ENCODE data around the gene UBE2B. TPM values are rescaled to one million over a fixed set of nuclear protein-coding genes. Genes with fewer than 3 reads are reported as not detected.
"Not testable (repeated sequence)": the region's sequence is repeated elsewhere in the genome, so short reads cannot be mapped to it uniquely, and the experiment has no call there.

Gene UBE2B
- total RNA-seq, 2 experiments from 2014 or later, result 7.6 to 70.3 TPM

DNA sequence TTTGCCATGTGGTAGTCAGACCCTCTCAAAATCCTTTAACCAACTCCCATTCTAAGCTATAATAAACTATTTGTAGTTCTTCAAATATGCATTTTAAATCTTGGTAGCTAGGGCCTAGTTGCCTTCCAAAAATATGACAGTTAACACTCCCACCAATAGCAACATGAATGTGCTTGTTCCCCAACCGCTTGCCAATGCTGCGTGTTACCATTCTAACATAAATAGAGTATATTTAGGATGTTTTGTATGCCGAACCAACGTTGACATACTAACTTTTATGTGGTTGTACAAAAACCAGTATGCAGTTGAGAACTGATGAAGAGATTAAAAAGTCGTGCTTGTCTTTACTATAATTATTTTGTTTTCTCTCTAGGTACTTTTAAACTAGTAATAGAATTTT is 9.0 kb downstream of the UBE2B start:
- no peak for DNase-seq (ENCODE audit: low spot score)
- Histone ChIP-seq H3K9me3 (ENCODE audit: low read length) (no peaks in the 10 kb centered on the region), H3K79me2 (ENCODE audit: insufficient read depth, low read depth, low read length) (peaks cover under 1% of the 10 kb centered on the region; the same call in 1 of the 2 replicates), H4K20me1 (ENCODE audit: insufficient read depth, low read length) (no peaks in the 10 kb centered on the region), H3K27ac (ENCODE audit: low read depth, low read length, poor library complexity, severe bottlenecking) (no peak overlapping the region), H3K9me2 (ENCODE audit: insufficient read depth, low read length) (no peaks in the 10 kb centered on the region), H2AFZ (ENCODE audit: low read length) (no peak overlapping the region), H3K4me1 (ENCODE audit: insufficient read depth, low read length, poor library complexity, severe bottlenecking) (no peaks in the 10 kb centered on the region), H3K4me3 (ENCODE audit: low read depth, low read length, poor library complexity, severe bottlenecking) (no peak overlapping the region), H3K36me3 (ENCODE audit: insufficient read depth, low read length) (peaks cover 76% of the 10 kb centered on the region), H3K4me2 (ENCODE audit: low read length) (no peak overlapping the region)
- no peak for TF ChIP-seq EZH2phosphoT487 (IDR thresholded peaks at IDR 0.05; ENCODE audit: borderline replicate concordance, low read depth, low read length)
- TF ChIP-seq, protein P1, sequence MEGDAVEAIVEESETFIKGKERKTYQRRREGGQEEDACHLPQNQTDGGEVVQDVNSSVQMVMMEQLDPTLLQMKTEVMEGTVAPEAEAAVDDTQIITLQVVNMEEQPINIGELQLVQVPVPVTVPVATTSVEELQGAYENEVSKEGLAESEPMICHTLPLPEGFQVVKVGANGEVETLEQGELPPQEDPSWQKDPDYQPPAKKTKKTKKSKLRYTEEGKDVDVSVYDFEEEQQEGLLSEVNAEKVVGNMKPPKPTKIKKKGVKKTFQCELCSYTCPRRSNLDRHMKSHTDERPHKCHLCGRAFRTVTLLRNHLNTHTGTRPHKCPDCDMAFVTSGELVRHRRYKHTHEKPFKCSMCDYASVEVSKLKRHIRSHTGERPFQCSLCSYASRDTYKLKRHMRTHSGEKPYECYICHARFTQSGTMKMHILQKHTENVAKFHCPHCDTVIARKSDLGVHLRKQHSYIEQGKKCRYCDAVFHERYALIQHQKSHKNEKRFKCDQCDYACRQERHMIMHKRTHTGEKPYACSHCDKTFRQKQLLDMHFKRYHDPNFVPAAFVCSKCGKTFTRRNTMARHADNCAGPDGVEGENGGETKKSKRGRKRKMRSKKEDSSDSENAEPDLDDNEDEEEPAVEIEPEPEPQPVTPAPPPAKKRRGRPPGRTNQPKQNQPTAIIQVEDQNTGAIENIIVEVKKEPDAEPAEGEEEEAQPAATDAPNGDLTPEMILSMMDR (conservative IDR thresholded peaks at IDR 0.05; ENCODE audit: low read length), result no peak
- ChIA-PET POLR2A (interaction anchor here (0.7 to 2.4 kb wide), 5 partner anchors 8 to 30 kb away, joined by 3 to 9 read pairs (median 4); no protein-coding TSS in a partner anchor), CTCF (ENCODE audit: unreplicated experiment) (no interaction called here)
- intact Hi-C loops (cut with micrococcal nuclease; ENCODE audit: unreplicated experiment), result no loop called here
- BruUV-seq (replicated peaks), result no TSS peak

- ChIA-PET CTCF (ENCODE audit: unreplicated experiment) (interaction anchor here (0.8 to 1.6 kb wide), 2 partner anchors 12 to 162 kb away, joined by 3 to 4 read pairs; no protein-coding TSS in a partner anchor), POLR2A (interaction anchor here (0.6 to 2.4 kb wide), 2 partner anchors 10 to 147 kb away, joined by 3 to 9 read pairs; no protein-coding TSS in a partner anchor)
- BruUV-seq (replicated peaks); H3K27ac ChIP-seq (ENCODE audit: low read depth, low read length, poor library complexity, severe bottlenecking); H3K4me1 ChIP-seq (ENCODE audit: insufficient read depth, low read length, poor library complexity, severe bottlenecking); DNase-seq (ENCODE audit: low spot score); H3K79me2 ChIP-seq (ENCODE audit: insufficient read depth, low read depth, low read length); H3K4me2 ChIP-seq (ENCODE audit: low read length); intact Hi-C loops (cut with micrococcal nuclease; ENCODE audit: unreplicated experiment); H3K9me2 ChIP-seq (ENCODE audit: insufficient read depth, low read length); H4K20me1 ChIP-seq (ENCODE audit: insufficient read depth, low read length); H3K9me3 ChIP-seq (ENCODE audit: low read length); H2AFZ ChIP-seq (ENCODE audit: low read length); H3K4me3 ChIP-seq (ENCODE audit: low read depth, low read length, poor library complexity, severe bottlenecking): not testable (repeated sequence)
- H3K36me3 ChIP-seq (ENCODE audit: insufficient read depth, low read length), result peaks cover 74% of the 10 kb centered on the region
Observed at GRCh38 chr5:134382204-134382603, 10.8 kb downstream of the UBE2B start.

- no peak for TF ChIP-seq EZH2phosphoT487 (IDR thresholded peaks at IDR 0.05; ENCODE audit: borderline replicate concordance, low read depth, low read length)
- TF ChIP-seq, protein P1 (conservative IDR thresholded peaks at IDR 0.05; ENCODE audit: low read length), result no peak
- intact Hi-C loops (cut with micrococcal nuclease; ENCODE audit: unreplicated experiment), result no loop called here
- Histone ChIP-seq H3K9me2 (ENCODE audit: insufficient read depth, low read length) (no peaks in the 10 kb centered on the region), H3K36me3 (ENCODE audit: insufficient read depth, low read length) (peaks cover 83% of the 10 kb centered on the region), H3K27ac (ENCODE audit: low read depth, low read length, poor library complexity, severe bottlenecking) (no peak overlapping the region), H4K20me1 (ENCODE audit: insufficient read depth, low read length) (no peaks in the 10 kb centered on the region), H3K4me2 (ENCODE audit: low read length) (no peak overlapping the region), H3K4me3 (ENCODE audit: low read depth, low read length, poor library complexity, severe bottlenecking) (no peak overlapping the region), H3K9me3 (ENCODE audit: low read length) (no peaks in the 10 kb centered on the region), H2AFZ (ENCODE audit: low read length) (no peak overlapping the region), H3K79me2 (ENCODE audit: insufficient read depth, low read depth, low read length) (no peaks in the 10 kb centered on the region), H3K4me1 (ENCODE audit: insufficient read depth, low read length, poor library complexity, severe bottlenecking) (no peaks in the 10 kb centered on the region)
- POLR2A ChIA-PET, result interaction anchor here (0.5 to 1.0 kb wide), 4 partner anchors 8 to 131 kb away, joined by 3 read pairs; no protein-coding TSS in a partner anchor
- BruUV-seq (replicated peaks), result no TSS peak
- DNase-seq (ENCODE audit: low spot score), result no peak
- CTCF ChIA-PET (ENCODE audit: unreplicated experiment), result no interaction called here
Observed at GRCh38 chr5:134383980-134384697, 12.8 kb downstream of the UBE2B start.
